Measurements from ENCODE around the gene PPOX. TPM values are rescaled to one million over a fixed set of nuclear protein-coding genes. Genes with fewer than 3 reads are reported as not detected.
A peak's percentile ranks its signal among the peaks of the same experiment; 100 is the strongest.

The PPOX gene
- total RNA-seq, result 10 to 100 TPM; 16.7 to 46.5 (median 24.8) TPM

- WGBS, 2 donors, result 0 to 1% methylated on average over 46 to 49 of the region's 54 CpGs
- peak; percentile 98 to 99 for DNase-seq (ENCODE audit: low spot score in 2 of 2)
- peak within 1 kb of the TSS; percentile 59 for H3K4me3 ChIP-seq (ENCODE audit: low read depth, poor library complexity, severe bottlenecking)
- intact Hi-C loops (cut with DNase I; ENCODE audit: low total_unique reads), result no loop called here
- TF ChIP-seq CTCF (IDR thresholded peaks at IDR 0.05) (no peak), POLR2A (IDR thresholded peaks at IDR 0.05) (peak in 1 of 2 donors; percentile 14)
Measured at GRCh38 chr1:161165742-161166668, at the start of gene PPOX. Gene PPOX, plus strand, starts transcription at chr1:161166426. Its CDS starts 422 bp downstream, at chr1:161166848.

DNA sequence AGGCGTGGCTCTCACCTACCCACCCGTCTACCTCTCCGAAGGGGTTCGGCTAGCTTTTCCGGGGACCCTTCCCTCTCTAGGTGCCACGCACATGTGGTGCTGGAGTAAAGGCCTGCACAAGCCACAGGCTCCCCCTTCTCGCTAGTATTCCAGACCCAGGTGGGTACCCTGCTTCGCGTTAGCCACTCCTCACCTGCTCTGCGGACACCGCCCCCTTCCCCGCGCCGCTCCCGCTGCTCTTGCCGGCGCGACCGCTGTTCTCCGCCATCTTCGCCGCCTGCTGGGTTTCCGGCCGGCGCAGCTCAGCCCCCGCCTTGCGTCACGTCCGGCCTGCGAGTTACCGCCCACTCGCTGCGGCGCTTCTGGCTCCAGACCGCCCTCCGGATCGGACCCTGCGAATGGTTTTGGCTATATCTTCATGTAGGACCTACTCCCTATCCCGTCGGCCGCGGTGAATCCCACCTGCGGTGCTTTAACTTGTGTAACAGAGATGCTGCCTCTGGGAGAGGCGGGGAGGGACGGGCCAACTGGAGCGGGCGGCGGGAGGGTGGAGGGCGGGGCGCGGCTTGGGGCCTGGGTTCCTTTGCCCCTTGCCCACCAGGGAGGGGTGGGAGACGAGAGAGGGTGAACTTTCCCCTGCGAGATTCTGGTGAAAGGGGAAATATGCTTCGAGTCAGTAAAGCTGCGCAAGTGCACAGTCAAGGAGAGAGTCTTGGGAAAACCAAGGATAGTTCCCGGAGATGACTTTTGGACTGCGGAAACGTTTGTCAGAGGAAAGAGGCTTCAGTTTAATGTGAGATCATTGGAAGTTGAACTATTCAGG, 48.3 kb upstream of the PPOX start, which contains the start of the genes NIT1 and PFDN2:
TSS of gene NIT1 (plus strand) at position 347 of the 823 bp plus-strand sequence. CDS start at position 419, 72 bp downstream.
TSS of gene PFDN2 (minus strand) at position 279 of the 823 bp plus-strand sequence. CDS start at position 268, 11 bp downstream.
- WGBS, 2 donors, result 1% methylated on average over 38 to 54 of the region's 58 CpGs
- peak within 1 kb of the TSS; percentile 98 for H3K4me3 ChIP-seq (ENCODE audit: low read depth, poor library complexity, severe bottlenecking)
- peak; percentile 77 to 96 for DNase-seq (ENCODE audit: low spot score in 2 of 2)
- intact Hi-C loops (cut with DNase I; ENCODE audit: low total_unique reads), result no loop called here
- TF ChIP-seq CTCF (IDR thresholded peaks at IDR 0.05) (no peak), POLR2A (IDR thresholded peaks at IDR 0.05) (peak in 1 of 2 donors; percentile 67)

DNA sequence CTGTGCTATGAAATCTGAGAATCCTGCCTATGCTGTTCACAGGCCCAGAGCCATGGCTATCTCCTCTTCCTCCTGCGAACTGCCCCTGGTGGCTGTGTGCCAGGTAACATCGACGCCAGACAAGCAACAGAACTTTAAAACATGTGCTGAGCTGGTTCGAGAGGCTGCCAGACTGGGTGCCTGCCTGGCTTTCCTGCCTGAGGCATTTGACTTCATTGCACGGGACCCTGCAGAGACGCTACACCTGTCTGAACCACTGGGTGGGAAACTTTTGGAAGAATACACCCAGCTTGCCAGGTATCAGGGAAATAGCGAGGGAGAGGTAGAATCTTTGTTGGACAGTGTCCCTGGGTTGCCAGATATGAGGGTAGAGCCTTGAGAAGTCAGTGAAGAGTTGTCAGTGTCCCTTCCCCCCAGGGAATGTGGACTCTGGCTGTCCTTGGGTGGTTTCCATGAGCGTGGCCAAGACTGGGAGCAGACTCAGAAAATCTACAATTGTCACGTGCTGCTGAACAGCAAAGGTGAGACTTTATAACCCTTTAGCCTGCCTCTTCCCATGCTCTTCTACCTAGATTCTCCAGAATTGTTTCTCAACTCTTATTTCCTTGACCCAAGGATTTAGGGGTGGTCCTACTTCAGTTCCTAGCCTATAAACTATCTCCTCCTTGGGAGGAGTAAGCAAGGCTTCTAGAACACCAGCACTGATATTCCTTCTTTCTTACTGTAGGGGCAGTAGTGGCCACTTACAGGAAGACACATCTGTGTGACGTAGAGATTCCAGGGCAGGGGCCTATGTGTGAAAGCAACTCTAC, 46.9 kb upstream of the PPOX start:
- WGBS, 2 donors, result 23 to 35% methylated on average over 10 of the region's 10 CpGs
- intact Hi-C loops (cut with DNase I; ENCODE audit: low total_unique reads), result no loop called here

GRCh38 chr1:161121042-161121650, 45.1 kb upstream of the PPOX start:
- no peak for TF ChIP-seq POLR2A (IDR thresholded peaks at IDR 0.05)
- no peak for TF ChIP-seq CTCF (IDR thresholded peaks at IDR 0.05)
- WGBS, 2 donors, result 87 to 90% methylated on average over 3 of the region's 3 CpGs
- H3K4me3 ChIP-seq (ENCODE audit: low read depth, poor library complexity, severe bottlenecking), result no peak overlapping the region
- intact Hi-C loops (cut with DNase I; ENCODE audit: low total_unique reads), result no loop called here
- no peak for DNase-seq (ENCODE audit: low spot score in 2 of 2)

More for the DNA sequence above, 46.9 kb upstream of the PPOX start:
- H3K4me3 ChIP-seq (ENCODE audit: low read depth, poor library complexity, severe bottlenecking), result no peak overlapping the region
- no peak for DNase-seq (ENCODE audit: low spot score in 2 of 2)
- TF ChIP-seq POLR2A (IDR thresholded peaks at IDR 0.05), result no peak
- no peak for TF ChIP-seq CTCF (IDR thresholded peaks at IDR 0.05)

DNA sequence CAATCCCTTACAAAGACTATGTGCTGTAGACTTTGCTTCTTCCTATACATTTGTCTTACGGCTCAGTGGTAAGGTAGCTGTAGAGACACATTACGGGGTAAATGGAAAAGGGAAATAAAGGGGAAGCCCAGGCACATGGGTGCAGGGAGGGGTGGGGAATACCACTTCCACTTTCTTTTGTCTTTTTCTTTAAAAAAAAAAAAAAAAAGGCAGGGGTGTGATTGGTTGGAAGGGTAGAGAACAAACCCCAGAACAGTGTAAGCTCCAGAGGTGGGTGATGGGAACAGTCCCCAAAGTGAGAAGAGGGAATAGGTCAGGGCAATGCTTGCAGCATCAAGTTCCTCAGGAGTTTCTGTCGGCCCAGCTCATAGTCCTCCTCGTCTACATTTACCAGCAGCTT, 44.4 kb upstream of the PPOX start:
- no peak overlapping the region for H3K4me3 ChIP-seq (ENCODE audit: low read depth, poor library complexity, severe bottlenecking)
- WGBS, 2 donors, result 60 to 72% methylated on average over 4 of the region's 4 CpGs
- TF ChIP-seq CTCF (IDR thresholded peaks at IDR 0.05) (no peak), POLR2A (IDR thresholded peaks at IDR 0.05) (no peak)
- no peak for DNase-seq (ENCODE audit: low spot score in 2 of 2)
- intact Hi-C loops (cut with DNase I; ENCODE audit: low total_unique reads), result no loop called here
